Parathyroid adenoma (tissue), 2 donors: Measurements from ENCODE around the gene NSA2.
A peak's percentile ranks its signal among the peaks of the same experiment; 100 is the strongest.

Experiments used
- H2AFZ ChIP-seq: fragments of 300-600 bp; sonication (generic); one replicate; pipeline ENCODE4 v1.7.0; 2017; ENCODE audit warnings: antibody characterized with exemption, mild to moderate bottlenecking
- H3K27ac ChIP-seq: fragments of 300-600 bp; sonication (generic); one replicate; pipeline ENCODE4 v1.7.0; 2017
- H3K27me3 ChIP-seq: fragments of 300-600 bp; sonication (generic); one replicate; pipeline ENCODE4 v1.7.0; 2017; ENCODE audit warnings: low read length; ENCODE audit not compliant: control insufficient read depth, insufficient read depth
- H3K36me3 ChIP-seq: fragments of 300-600 bp; sonication (generic); one replicate; pipeline ENCODE4 v1.7.0; 2017; ENCODE audit warnings: low read length; ENCODE audit not compliant: control insufficient read depth, insufficient read depth
- H3K4me1 ChIP-seq: fragments of 300-600 bp; sonication (generic); one replicate; pipeline ENCODE4 v1.7.0; 2017; ENCODE audit warnings: control low read depth
- H3K4me2 ChIP-seq: fragments of 300-600 bp; sonication (generic); one replicate; pipeline ENCODE4 v1.7.0; 2017; ENCODE audit warnings: low read length
- H3K4me3 ChIP-seq: fragments of 300-600 bp; sonication (generic); one replicate; pipeline ENCODE4 v1.7.0; 2017; ENCODE audit warnings: low read depth, low read length
- H3K79me2 ChIP-seq: fragments of 300-600 bp; sonication (generic); one replicate; pipeline ENCODE4 v1.7.0; 2017; ENCODE audit warnings: control low read depth
- H3K9ac ChIP-seq: fragments of 300-600 bp; sonication (generic); one replicate; pipeline ENCODE4 v1.7.0; 2017; ENCODE audit warnings: mild to moderate bottlenecking
- H3K9me3 ChIP-seq: fragments of 300-600 bp; sonication (generic); one replicate; pipeline ENCODE4 v1.7.0; 2017; ENCODE audit warnings: low read length; ENCODE audit not compliant: control insufficient read depth
- CTCF ChIP-seq: fragments of 300-600 bp; sonication (generic); IDR thresholded peaks from one replicate; pipeline ENCODE4 v1.7.0; 2017; ENCODE audit warnings: antibody characterized with exemption, mild to moderate bottlenecking
- donor health status: primary hyperparathyroidism.

NSA2 gene

GRCh38 chr5:74765201-74765600 lies 1.8 kb upstream of the NSA2 start:
- H3K27me3 ChIP-seq: no peaks in the 10 kb centered on the region
- H3K27ac ChIP-seq: no peak overlapping the region
- H3K4me3 ChIP-seq: no peak overlapping the region
- no peak overlapping the region for H2AFZ ChIP-seq
- H3K36me3 ChIP-seq: no peaks in the 10 kb centered on the region
- H3K9me3 ChIP-seq: no peaks in the 10 kb centered on the region
- peaks cover 16% of the 10 kb centered on the region for H3K4me1 ChIP-seq
- H3K4me2 ChIP-seq: peak overlapping the region; percentile 32
- H3K9ac ChIP-seq: no peak overlapping the region
- TF ChIP-seq CTCF: no peak
- peaks cover 18% of the 10 kb centered on the region for H3K79me2 ChIP-seq

- Histone ChIP-seq H3K36me3 (no peaks in the 10 kb centered on the region), H3K4me1 (peaks cover 16% of the 10 kb centered on the region), H2AFZ (no peak overlapping the region), H3K4me2 (peak overlapping the region; percentile 84), H3K27ac (no peak overlapping the region), H3K9me3 (no peaks in the 10 kb centered on the region), H3K4me3 (peak overlapping the region; percentile 95), H3K9ac (no peak overlapping the region), H3K27me3 (no peaks in the 10 kb centered on the region), H3K79me2 (peaks cover 18% of the 10 kb centered on the region)
- TF ChIP-seq CTCF: no peak
Measured at GRCh38 chr5:74765929-74766328, 1.1 kb upstream of the NSA2 start.

- Histone ChIP-seq H3K36me3 (no peaks in the 10 kb centered on the region), H3K4me2 (peak overlapping the region; percentile 84), H3K4me1 (peaks cover 16% of the 10 kb centered on the region), H3K79me2 (peaks cover 18% of the 10 kb centered on the region), H3K27me3 (no peaks in the 10 kb centered on the region), H3K27ac (peak overlapping the region; percentile 71), H3K9me3 (no peaks in the 10 kb centered on the region), H3K9ac (peak overlapping the region; percentile 85), H2AFZ (peak overlapping the region; percentile 98), H3K4me3 (peak overlapping the region; percentile 95)
- no peak for TF ChIP-seq CTCF
Measured at GRCh38 chr5:74766418-74766848, 616 bp upstream of the NSA2 start.

- peak overlapping the region; percentile 71 for H3K27ac ChIP-seq
- H3K9ac ChIP-seq: peak overlapping the region; percentile 82
- no peaks in the 10 kb centered on the region for H3K27me3 ChIP-seq
- H2AFZ ChIP-seq: peak overlapping the region; percentile 98
- peak overlapping the region; percentile 95 for H3K4me3 ChIP-seq
- TF ChIP-seq CTCF: no peak
- H3K4me1 ChIP-seq: peaks cover 16% of the 10 kb centered on the region
- peaks cover 18% of the 10 kb centered on the region for H3K79me2 ChIP-seq
- H3K36me3 ChIP-seq: no peaks in the 10 kb centered on the region
- H3K4me2 ChIP-seq: peak overlapping the region; percentile 70
- no peaks in the 10 kb centered on the region for H3K9me3 ChIP-seq
Measured at GRCh38 chr5:74767579-74767913, 497 bp downstream of the NSA2 start.

GRCh38 chr5:74772359-74772758 lies 5.3 kb downstream of the NSA2 start:
- Histone ChIP-seq H3K4me1 (peaks cover 7% of the 10 kb centered on the region), H3K9ac (no peak overlapping the region), H3K27ac (no peak overlapping the region), H3K9me3 (no peaks in the 10 kb centered on the region), H3K4me2 (no peak overlapping the region), H3K79me2 (peaks cover 4% of the 10 kb centered on the region), H2AFZ (no peak overlapping the region), H3K4me3 (no peak overlapping the region), H3K36me3 (no peaks in the 10 kb centered on the region), H3K27me3 (no peaks in the 10 kb centered on the region)
- no peak for TF ChIP-seq CTCF
